Panc1 (cell line): ENCODE data around the gene RBFOX1.

Experiments used
- CTCF ChIP-seq: fragments of 450-650 bp; IDR thresholded peaks from 2 replicates; pipeline ENCODE4 v1.5.1; 2017; ENCODE audit warnings: mild to moderate bottlenecking
- REST ChIP-seq, 2 experiments: IDR thresholded peaks; 2 replicates each; pipeline ENCODE4 v1.6.1; 2011 to 2012; ENCODE audit warnings: low read depth in 2 of 2, control low read depth in 1 of 2, low read length in 1 of 2, mild to moderate bottlenecking in 1 of 2, moderate library complexity in 1 of 2; ENCODE audit not compliant: insufficient read depth in 1 of 2

GRCh38 chr16:7439518-7439917 is 106.9 kb downstream of the RBFOX1 start:
- TF ChIP-seq CTCF (no peak), REST (IDR thresholded peaks at IDR 0.05; ENCODE audit: insufficient read depth in 1 of 2, low read depth in 2 of 2, low read length in 1 of 2) (no peak)
